ENCODE results near the gene TALDO1.

Gene TALDO1

GRCh38 chr11:721741-722345 lies 25.4 kb upstream of the TALDO1 start:
- TF ChIP-seq POLR2AphosphoS5 (IDR thresholded peaks at IDR 0.05; ENCODE audit: low read depth, low read length), result no peak
- no peak for TF ChIP-seq REST (IDR thresholded peaks at IDR 0.05; ENCODE audit: insufficient read depth in 1 of 2, low read depth in 2 of 2, low read length in 2 of 2)
- TF ChIP-seq TAF1 (IDR thresholded peaks at IDR 0.05; ENCODE audit: borderline replicate concordance, insufficient read depth, low read length), result no peak
- no peak for TF ChIP-seq FOXP2 (optimal IDR thresholded peaks at IDR 0.05; ENCODE audit: borderline replicate concordance, extremely low read depth, extremely low read length, insufficient read depth)
- TF ChIP-seq SIN3A (IDR thresholded peaks at IDR 0.05; ENCODE audit: borderline replicate concordance, insufficient read depth, low read length), result no peak

GRCh38 chr11:722346-722811 lies 24.9 kb upstream of the TALDO1 start:
- TF ChIP-seq REST (IDR thresholded peaks at IDR 0.05; ENCODE audit: insufficient read depth in 1 of 2, low read depth in 2 of 2, low read length in 2 of 2), result no peak
- TF ChIP-seq FOXP2 (optimal IDR thresholded peaks at IDR 0.05; ENCODE audit: borderline replicate concordance, extremely low read depth, extremely low read length, insufficient read depth), result no peak
- TF ChIP-seq TAF1 (IDR thresholded peaks at IDR 0.05; ENCODE audit: borderline replicate concordance, insufficient read depth, low read length), result no peak
- TF ChIP-seq POLR2AphosphoS5 (IDR thresholded peaks at IDR 0.05; ENCODE audit: low read depth, low read length), result no peak
- no peak for TF ChIP-seq SIN3A (IDR thresholded peaks at IDR 0.05; ENCODE audit: borderline replicate concordance, insufficient read depth, low read length)

- TF ChIP-seq POLR2AphosphoS5 (IDR thresholded peaks at IDR 0.05; ENCODE audit: low read depth, low read length) (no peak), SIN3A (IDR thresholded peaks at IDR 0.05; ENCODE audit: borderline replicate concordance, insufficient read depth, low read length) (no peak), TAF1 (IDR thresholded peaks at IDR 0.05; ENCODE audit: borderline replicate concordance, insufficient read depth, low read length) (no peak), REST (IDR thresholded peaks at IDR 0.05; ENCODE audit: insufficient read depth in 1 of 2, low read depth in 2 of 2, low read length in 2 of 2) (no peak), FOXP2 (optimal IDR thresholded peaks at IDR 0.05; ENCODE audit: borderline replicate concordance, extremely low read depth, extremely low read length, insufficient read depth) (no peak)
These were observed 24.0 kb upstream of the TALDO1 start for GRCh38 chr11:723120-723883.

GRCh38 chr11:724049-724777 lies 23.1 kb upstream of the TALDO1 start:
- TF ChIP-seq FOXP2 (optimal IDR thresholded peaks at IDR 0.05; ENCODE audit: borderline replicate concordance, extremely low read depth, extremely low read length, insufficient read depth), result no peak
- TF ChIP-seq POLR2AphosphoS5 (IDR thresholded peaks at IDR 0.05; ENCODE audit: low read depth, low read length), result no peak
- no peak for TF ChIP-seq REST (IDR thresholded peaks at IDR 0.05; ENCODE audit: insufficient read depth in 1 of 2, low read depth in 2 of 2, low read length in 2 of 2)
- no peak for TF ChIP-seq SIN3A (IDR thresholded peaks at IDR 0.05; ENCODE audit: borderline replicate concordance, insufficient read depth, low read length)
- no peak for TF ChIP-seq TAF1 (IDR thresholded peaks at IDR 0.05; ENCODE audit: borderline replicate concordance, insufficient read depth, low read length)

Data from PFSK-1 (cell line).